ENCODE data around the gene HMOX2. TPM values are rescaled to one million over a fixed set of nuclear protein-coding genes. Genes with fewer than 3 reads are reported as not detected.

HMOX2 gene
- total and polyA plus RNA-seq, 2 experiments from 2014 or later, result 68.8 to 108 TPM

- Histone ChIP-seq H3K36me3 (replicated peaks; ENCODE audit: insufficient read depth, low read depth) (no peaks in the 10 kb centered on the region), H3K9me2 (replicated peaks; ENCODE audit: insufficient read depth) (no peaks in the 10 kb centered on the region), H4K20me1 (ENCODE audit: insufficient read depth, poor library complexity, severe bottlenecking) (no peaks in the 10 kb centered on the region), H3K4me2 (no peak overlapping the region), H2AFZ (no peak overlapping the region), H3K79me2 (peaks cover 64% of the 10 kb centered on the region), H3K9me3 (ENCODE audit: low read depth) (no peaks in the 10 kb centered on the region), H3K27ac (no peak overlapping the region), H3K4me3 (no peak overlapping the region), H3K4me1 (ENCODE audit: insufficient read depth) (peaks cover 8% of the 10 kb centered on the region), H3K27me3 (no peaks in the 10 kb centered on the region)
- TF ChIP-seq EZH2 (IDR thresholded peaks at IDR 0.05; ENCODE audit: borderline replicate concordance), result no peak
- TF ChIP-seq EZH2phosphoT487 (IDR thresholded peaks at IDR 0.05; ENCODE audit: low read depth, severe bottlenecking, unreplicated experiment), result no peak
- TF ChIP-seq CTCF (IDR thresholded peaks at IDR 0.05; ENCODE audit: poor library complexity), result no peak
- DNase-seq (ENCODE audit: low spot score), result no peak
These were observed 48.4 kb downstream of the HMOX2 start for GRCh38 chr16:4524571-4524970.

- 89% methylated on average over 7 of the region's 7 CpGs for WGBS (ENCODE audit: low lambda C conversion rate, missing lambda C conversion rate)
- peaks cover 8% of the 10 kb centered on the region for H3K4me1 ChIP-seq (ENCODE audit: insufficient read depth)
- no peaks in the 10 kb centered on the region for H3K36me3 ChIP-seq (replicated peaks; ENCODE audit: insufficient read depth, low read depth)
- H4K20me1 ChIP-seq (ENCODE audit: insufficient read depth, poor library complexity, severe bottlenecking), result no peaks in the 10 kb centered on the region
- no peak overlapping the region for H2AFZ ChIP-seq
- DNase-seq (ENCODE audit: low spot score), result no peak
- H3K9me3 ChIP-seq (ENCODE audit: low read depth), result no peaks in the 10 kb centered on the region
- TF ChIP-seq EZH2phosphoT487 (IDR thresholded peaks at IDR 0.05; ENCODE audit: low read depth, severe bottlenecking, unreplicated experiment), result no peak
- TF ChIP-seq CTCF (IDR thresholded peaks at IDR 0.05; ENCODE audit: poor library complexity), result no peak
- no peak for TF ChIP-seq EZH2 (IDR thresholded peaks at IDR 0.05; ENCODE audit: borderline replicate concordance)
- H3K27ac ChIP-seq, result no peak overlapping the region
- H3K79me2 ChIP-seq, result peaks cover 63% of the 10 kb centered on the region
- H3K4me2 ChIP-seq, result no peak overlapping the region
- H3K27me3 ChIP-seq, result no peaks in the 10 kb centered on the region
- no peak overlapping the region for H3K4me3 ChIP-seq
- no peaks in the 10 kb centered on the region for H3K9me2 ChIP-seq (replicated peaks; ENCODE audit: insufficient read depth)
These were observed 48.9 kb downstream of the HMOX2 start for GRCh38 chr16:4525069-4525468.

GRCh38 chr16:4525634-4526277 is 49.6 kb downstream of the HMOX2 start:
- Histone ChIP-seq H4K20me1 (ENCODE audit: insufficient read depth, poor library complexity, severe bottlenecking) (no peaks in the 10 kb centered on the region), H3K27ac (no peak overlapping the region)

More at GRCh38 chr16:4525634-4526277, 49.6 kb downstream of the HMOX2 start:
- Histone ChIP-seq H3K79me2 (peaks cover 62% of the 10 kb centered on the region), H2AFZ (no peak overlapping the region), H3K9me3 (ENCODE audit: low read depth) (no peaks in the 10 kb centered on the region), H3K4me1 (ENCODE audit: insufficient read depth) (peaks cover 8% of the 10 kb centered on the region), H3K27me3 (no peaks in the 10 kb centered on the region), H3K9me2 (replicated peaks; ENCODE audit: insufficient read depth) (no peaks in the 10 kb centered on the region), H3K36me3 (replicated peaks; ENCODE audit: insufficient read depth, low read depth) (no peaks in the 10 kb centered on the region), H3K4me2 (no peak overlapping the region), H3K4me3 (no peak overlapping the region)
- DNase-seq (ENCODE audit: low spot score), result no peak
- no peak for TF ChIP-seq EZH2 (IDR thresholded peaks at IDR 0.05; ENCODE audit: borderline replicate concordance)
- TF ChIP-seq CTCF (IDR thresholded peaks at IDR 0.05; ENCODE audit: poor library complexity), result no peak
- no peak for TF ChIP-seq EZH2phosphoT487 (IDR thresholded peaks at IDR 0.05; ENCODE audit: low read depth, severe bottlenecking, unreplicated experiment)
- WGBS (ENCODE audit: low lambda C conversion rate, missing lambda C conversion rate), result 85% methylated on average over 13 of the region's 13 CpGs
